Measurements from ENCODE around the gene FAM219B. TPM values are rescaled to one million over a fixed set of nuclear protein-coding genes. Genes with fewer than 3 reads are reported as not detected.

The FAM219B gene
- total and polyA plus RNA-seq, 4 donors = 7.5 to 15.6 (median 12.2) TPM

- Histone ChIP-seq H3K36me3 (ENCODE audit: control insufficient read depth in 4 of 4, insufficient read depth in 3 of 4, low read depth in 1 of 4, low read length in 3 of 4) (no peaks in the 10 kb centered on the region), H3K9me3 (ENCODE audit: control insufficient read depth in 4 of 4, low read length in 3 of 4) (peaks cover 0 to 3% (median under 1%) of the 10 kb centered on the region in 4 donors), H3K4me3 (ENCODE audit: low read depth in 1 of 3, low read length in 3 of 3) (no peak overlapping the region), H3K9ac (ENCODE audit: low read depth in 1 of 2, low read length in 2 of 2) (no peak overlapping the region), H3K27me3 (ENCODE audit: control insufficient read depth in 4 of 4, insufficient read depth in 4 of 4, low read length in 3 of 4) (no peaks in the 10 kb centered on the region), H3K27ac (ENCODE audit: low read depth in 1 of 2, low read length in 2 of 2) (no peak overlapping the region), H3K4me1 (ENCODE audit: control insufficient read depth in 4 of 4, insufficient read depth in 4 of 4, low read length in 3 of 4) (peaks cover 0 to 6% (median 2%) of the 10 kb centered on the region in 4 donors)
- WGBS = 79% methylated on average over 4 of the region's 4 CpGs
- TF ChIP-seq EGR1 (IDR thresholded peaks at IDR 0.05; ENCODE audit: low read depth in 2 of 2) (no peak), RXRA (IDR thresholded peaks at IDR 0.05) (no peak), ZBTB33 (IDR thresholded peaks at IDR 0.05) (no peak), TAF1 (conservative IDR thresholded peaks at IDR 0.05) (no peak), SP1 (IDR thresholded peaks at IDR 0.05) (no peak), REST (IDR thresholded peaks at IDR 0.05) (no peak), HNF4A (conservative IDR thresholded peaks at IDR 0.05) (no peak), CTCF (IDR thresholded peaks at IDR 0.05; ENCODE audit: low read depth, low read length, missing input control) (no peak), FOXA1 (IDR thresholded peaks at IDR 0.05) (no peak), YY1 (IDR thresholded peaks at IDR 0.05) (no peak), ATF3 (IDR thresholded peaks at IDR 0.05) (no peak), HNF4G (IDR thresholded peaks at IDR 0.05) (no peak), GABPA (IDR thresholded peaks at IDR 0.05 in 1 of 2, conservative IDR thresholded peaks at IDR 0.05 in 1 of 2) (no peak), JUND (IDR thresholded peaks at IDR 0.05) (no peak), RAD21 (IDR thresholded peaks at IDR 0.05) (no peak)
- TF ChIP-seq, protein P1, sequence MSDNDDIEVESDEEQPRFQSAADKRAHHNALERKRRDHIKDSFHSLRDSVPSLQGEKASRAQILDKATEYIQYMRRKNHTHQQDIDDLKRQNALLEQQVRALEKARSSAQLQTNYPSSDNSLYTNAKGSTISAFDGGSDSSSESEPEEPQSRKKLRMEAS (IDR thresholded peaks at IDR 0.05) = no peak
- no peak for DNase-seq (ENCODE audit: low spot score)
Observed at GRCh38 chr15:74878273-74878672, 28.4 kb downstream of the FAM219B start.

Measured in liver (tissue), 9 donors.